Suprapubic skin (tissue), 4 donors: ENCODE data around the gene RYR3.

Source experiments
- EP300 ChIP-seq: sonication (generic); formaldehyde crosslinking; IDR thresholded peaks from one replicate; pipeline ENCODE4 v1.6.1; 2017; ENCODE audit warnings: antibody characterized with exemption
- POLR2A ChIP-seq, 2 donors: fragments of 450-650 bp; IDR thresholded peaks; one replicate each; pipeline ENCODE4 v1.6.1; 2017; ENCODE audit warnings: antibody characterized with exemption in 2 of 2, mild to moderate bottlenecking in 2 of 2, moderate library complexity in 2 of 2
- POLR2AphosphoS5 ChIP-seq, 3 donors: sonication (generic); formaldehyde crosslinking; IDR thresholded peaks; one replicate each; pipeline ENCODE4 v1.6.1; 2017; ENCODE audit warnings: antibody characterized with exemption in 3 of 3
- TF ChIP-seq, protein P1 (sequence below), 2 donors: fragments of 200-600 bp in 1 of 2; fragments of 450-650 bp in 1 of 2; sonication (generic) in 1 of 2; IDR thresholded peaks; one replicate each; pipeline ENCODE4 v1.5.1; 2016 to 2019; ENCODE audit warnings: antibody characterized with exemption in 2 of 2, mild to moderate bottlenecking in 1 of 2, moderate library complexity in 1 of 2

DNA sequence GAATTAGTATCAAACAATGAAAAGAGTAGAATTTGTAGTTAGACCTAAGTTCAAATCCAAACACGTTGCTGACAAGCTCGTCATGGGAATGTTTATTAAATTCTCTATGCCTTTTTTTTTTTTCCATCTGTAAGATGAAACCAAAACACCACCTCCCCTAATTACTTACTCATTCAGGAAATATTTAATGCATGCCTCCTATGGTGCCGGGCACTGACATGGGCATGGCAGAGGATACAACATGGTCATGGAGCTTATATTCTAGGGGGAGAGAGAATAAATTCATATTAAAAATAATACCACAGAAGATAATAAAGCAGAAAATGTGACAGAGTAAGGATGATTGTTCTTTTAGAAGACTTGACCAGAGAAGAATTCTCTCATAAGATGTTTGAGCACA, 215.8 kb downstream of the RYR3 start:
- TF ChIP-seq, protein P1, sequence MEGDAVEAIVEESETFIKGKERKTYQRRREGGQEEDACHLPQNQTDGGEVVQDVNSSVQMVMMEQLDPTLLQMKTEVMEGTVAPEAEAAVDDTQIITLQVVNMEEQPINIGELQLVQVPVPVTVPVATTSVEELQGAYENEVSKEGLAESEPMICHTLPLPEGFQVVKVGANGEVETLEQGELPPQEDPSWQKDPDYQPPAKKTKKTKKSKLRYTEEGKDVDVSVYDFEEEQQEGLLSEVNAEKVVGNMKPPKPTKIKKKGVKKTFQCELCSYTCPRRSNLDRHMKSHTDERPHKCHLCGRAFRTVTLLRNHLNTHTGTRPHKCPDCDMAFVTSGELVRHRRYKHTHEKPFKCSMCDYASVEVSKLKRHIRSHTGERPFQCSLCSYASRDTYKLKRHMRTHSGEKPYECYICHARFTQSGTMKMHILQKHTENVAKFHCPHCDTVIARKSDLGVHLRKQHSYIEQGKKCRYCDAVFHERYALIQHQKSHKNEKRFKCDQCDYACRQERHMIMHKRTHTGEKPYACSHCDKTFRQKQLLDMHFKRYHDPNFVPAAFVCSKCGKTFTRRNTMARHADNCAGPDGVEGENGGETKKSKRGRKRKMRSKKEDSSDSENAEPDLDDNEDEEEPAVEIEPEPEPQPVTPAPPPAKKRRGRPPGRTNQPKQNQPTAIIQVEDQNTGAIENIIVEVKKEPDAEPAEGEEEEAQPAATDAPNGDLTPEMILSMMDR (IDR thresholded peaks at IDR 0.05), result no peak
- TF ChIP-seq EP300 (no peak), POLR2AphosphoS5 (IDR thresholded peaks at IDR 0.05) (no peak), POLR2A (IDR thresholded peaks at IDR 0.05) (no peak)
